SK-N-MC (cell line): ENCODE measurements around the gene RAET1E.

ENCODE experiments used
- EZH2 ChIP-seq: fragments of 200-600 bp; sonication (generic); IDR thresholded peaks from one replicate; pipeline ENCODE4 v1.6.1; 2017; ENCODE audit warnings: antibody characterized with exemption
- POLR2AphosphoS5 ChIP-seq: IDR thresholded peaks from 2 replicates; pipeline ENCODE4 v1.6.1; 2012; ENCODE audit warnings: mild to moderate bottlenecking, low read depth, low read length, borderline replicate concordance

GRCh38 chr6:149854532-149854931 is 43.4 kb downstream of the RAET1E start:
- TF ChIP-seq POLR2AphosphoS5 = no peak
- no peak for TF ChIP-seq EZH2
